Fibroblast of lung (primary cell): ENCODE measurements around the gene PSPN. TPM values are rescaled to one million over a fixed set of nuclear protein-coding genes. Genes with fewer than 3 reads are reported as not detected.
A peak's percentile ranks its signal among the peaks of the same experiment; 100 is the strongest.

ENCODE experiments used
- DNase-seq, 2 donors: peaks; one replicate each; pipeline versions ENCODE4 v3.0.0 to v3.0.0-alpha.2; 2010; ENCODE audit warnings: low read depth in 2 of 2
- H2AFZ ChIP-seq: 2 replicates; pipeline ENCODE4 v1.5.1; 2012; ENCODE audit warnings: low read length, control low read depth, inconsistent platforms
- H3K27ac ChIP-seq: 2 replicates; pipeline ENCODE4 v1.5.1; 2011; ENCODE audit warnings: low read length, control low read depth; ENCODE audit not compliant: insufficient read depth
- H3K27me3 ChIP-seq: 2 replicates; pipeline ENCODE4 v1.5.1; 2011; ENCODE audit warnings: mild to moderate bottlenecking, low read length; ENCODE audit not compliant: control insufficient read depth, insufficient read depth
- H3K36me3 ChIP-seq: 2 replicates; pipeline ENCODE4 v1.5.1; 2011; ENCODE audit warnings: low read length; ENCODE audit not compliant: control insufficient read depth, insufficient read depth
- H3K4me1 ChIP-seq: 2 replicates; pipeline ENCODE4 v1.5.1; 2011; ENCODE audit warnings: low read length; ENCODE audit not compliant: control insufficient read depth, insufficient read depth; ENCODE audit errors: extremely low read depth
- H3K4me2 ChIP-seq: 2 replicates; pipeline ENCODE4 v1.5.1; 2011; ENCODE audit warnings: low read length, control low read depth; ENCODE audit not compliant: insufficient read depth; ENCODE audit errors: extremely low read depth
- H3K4me3 ChIP-seq, 4 experiments: fragments of 200-600 bp in 1 of 4; sonication (generic) in 1 of 4; replicated peaks in 1 of 4; 2 replicates each; pipeline ENCODE4 v1.5.1; 2011 to 2016; ENCODE audit warnings: low read length in 4 of 4, low read depth in 3 of 4, mild to moderate bottlenecking in 3 of 4, control low read depth in 2 of 4, inconsistent platforms in 1 of 4, mixed read lengths in 1 of 4; ENCODE audit not compliant: insufficient read depth in 1 of 4; ENCODE audit errors: control extremely low read depth in 1 of 4
- H3K79me2 ChIP-seq: 2 replicates; pipeline ENCODE4 v1.5.1; 2012; ENCODE audit warnings: mild to moderate bottlenecking, low read length, inconsistent platforms; ENCODE audit not compliant: control insufficient read depth, insufficient read depth
- H3K9ac ChIP-seq: 2 replicates; pipeline ENCODE4 v1.5.1; 2011; ENCODE audit warnings: mild to moderate bottlenecking, low read length, control low read depth; ENCODE audit not compliant: insufficient read depth
- H3K9me3 ChIP-seq: 2 replicates; pipeline ENCODE4 v1.5.1; 2012; ENCODE audit warnings: low read depth, low read length; ENCODE audit not compliant: control insufficient read depth, insufficient read depth
- H4K20me1 ChIP-seq: 2 replicates; pipeline ENCODE4 v1.5.1; 2011; ENCODE audit warnings: low read length; ENCODE audit not compliant: control insufficient read depth, insufficient read depth; ENCODE audit errors: extremely low read depth
- CTCF ChIP-seq, 2 donors: IDR thresholded peaks in 1 of 2; conservative IDR thresholded peaks in 1 of 2; 1 replicate in 1 of 2; 2 replicates in 1 of 2; pipeline ENCODE4 v1.5.1; 2011 to 2012; ENCODE audit warnings: low read length in 2 of 2, control low read depth in 1 of 2, inconsistent platforms in 1 of 2, low read depth in 1 of 2, mild to moderate bottlenecking in 1 of 2
- EZH2 ChIP-seq: IDR thresholded peaks from 2 replicates; pipeline ENCODE4 v1.5.1; 2012; ENCODE audit warnings: low read length, control low read depth, mild to moderate bottlenecking; ENCODE audit errors: missing control alignments
- polyA plus RNA-seq, 2 donors: library from polyadenylated mRNA; depleted of rRNA in 1 of 2; stranded (reverse) in 1 of 2; unstranded in 1 of 2; fragments of >200 nt; gene quantifications; 2 replicates each; pipeline ENCODE4 v1.2.1, GENCODE V29; 2011 to 2012; ENCODE audit warnings: missing spikeins in 1 of 2
- total RNA-seq: library from RNA; depleted of rRNA; stranded (reverse); fragments of >200 nt; gene quantifications from 2 replicates; pipeline ENCODE4 v1.2.1, GENCODE V29; 2014

The PSPN gene
- total and polyA plus RNA-seq, 2 donors (not counting 1 experiment from before 2014, with no cell fraction given) = 0.25 to 0.99 TPM

GRCh38 chr19:6376512-6377190 is 918 bp upstream of the PSPN start:
- Histone ChIP-seq H3K9ac (no peak overlapping the region), H3K27me3 (no peaks in the 10 kb centered on the region), H3K27ac (no peak overlapping the region), H3K9me3 (no peaks in the 10 kb centered on the region), H4K20me1 (no peaks in the 10 kb centered on the region), H3K4me2 (no peak overlapping the region), H3K36me3 (peaks cover 13% of the 10 kb centered on the region), H3K79me2 (no peaks in the 10 kb centered on the region), H3K4me3 (no peak overlapping the region), H2AFZ (no peak overlapping the region), H3K4me1 (peaks cover 5% of the 10 kb centered on the region)
- no peak for DNase-seq
- TF ChIP-seq EZH2 (no peak), CTCF (conservative IDR thresholded peaks at IDR 0.05 in 1 of 2, IDR thresholded peaks at IDR 0.05 in 1 of 2; ENCODE audit: low read depth in 1 of 2, low read length in 2 of 2) (no peak)

DNA sequence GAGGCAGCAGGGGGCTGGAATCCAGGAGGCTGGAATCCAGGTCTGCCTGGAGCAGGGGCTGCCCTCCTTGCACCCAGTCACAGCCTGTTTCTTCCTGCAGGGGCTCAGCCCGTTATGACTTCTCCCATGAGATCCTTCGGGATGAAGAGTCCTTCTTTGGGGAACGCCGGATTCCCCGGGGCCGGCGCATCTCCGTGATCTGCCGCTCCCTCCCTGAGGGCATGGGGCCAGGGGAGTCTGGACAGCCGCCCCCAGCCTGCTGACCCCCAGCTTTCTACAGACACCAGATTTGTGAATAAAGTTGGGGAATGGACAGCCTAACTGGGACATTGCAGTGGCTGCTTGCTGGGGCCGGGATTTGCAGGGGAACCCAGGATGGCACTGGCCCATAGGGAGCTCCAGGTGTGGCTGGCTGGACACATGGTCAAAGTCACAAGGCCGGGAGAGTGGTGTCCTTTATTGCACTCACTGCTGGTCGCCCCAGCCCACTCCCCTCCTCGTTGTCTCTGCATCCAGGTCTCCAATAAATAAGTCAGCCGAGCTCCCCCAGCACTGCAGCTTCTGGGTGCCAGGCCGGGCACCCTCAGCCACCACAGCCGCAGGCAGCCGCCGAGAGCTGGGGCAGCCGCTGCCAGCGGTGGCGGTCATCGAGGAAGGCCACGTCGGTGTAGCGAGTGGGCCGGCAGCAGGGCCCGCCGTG is 872 bp downstream of the PSPN start:
- no peak for TF ChIP-seq EZH2
- H3K27me3 ChIP-seq = no peaks in the 10 kb centered on the region
- DNase-seq = no peak
- no peak overlapping the region for H3K27ac ChIP-seq
- no peaks in the 10 kb centered on the region for H3K9me3 ChIP-seq
- no peak overlapping the region for H3K4me3 ChIP-seq
- no peak overlapping the region for H2AFZ ChIP-seq
- no peak overlapping the region for H3K9ac ChIP-seq
- H3K79me2 ChIP-seq = no peaks in the 10 kb centered on the region
- H3K36me3 ChIP-seq = peaks cover 2% of the 10 kb centered on the region
- H3K4me2 ChIP-seq = no peak overlapping the region
- peaks cover 5% of the 10 kb centered on the region for H3K4me1 ChIP-seq
- H4K20me1 ChIP-seq = no peaks in the 10 kb centered on the region

GRCh38 chr19:6374161-6374709 is 1.5 kb downstream of the PSPN start:
- Histone ChIP-seq H3K4me1 (peaks cover 5% of the 10 kb centered on the region), H3K27ac (peak overlapping the region; percentile 47), H3K4me3 (peak overlapping the region in 1 of 4 experiments; percentile 57), H4K20me1 (no peaks in the 10 kb centered on the region), H3K36me3 (no peaks in the 10 kb centered on the region), H2AFZ (no peak overlapping the region), H3K9me3 (no peaks in the 10 kb centered on the region), H3K4me2 (peak overlapping the region; percentile 80), H3K79me2 (no peaks in the 10 kb centered on the region), H3K27me3 (no peaks in the 10 kb centered on the region), H3K9ac (no peak overlapping the region)
- TF ChIP-seq EZH2 (no peak), CTCF (conservative IDR thresholded peaks at IDR 0.05 in 1 of 2, IDR thresholded peaks at IDR 0.05 in 1 of 2; ENCODE audit: low read depth in 1 of 2, low read length in 2 of 2) (no peak)
- DNase-seq = no peak
